Limb (tissue), 2 donors: ENCODE measurements around the gene SLC41A2.

Experiments used
- DNase-seq, 2 donors: peaks; one replicate each; pipeline ENCODE4 v3.0.0-alpha.2; 2016; ENCODE audit errors: extremely low spot score in 2 of 2

Gene SLC41A2

DNA sequence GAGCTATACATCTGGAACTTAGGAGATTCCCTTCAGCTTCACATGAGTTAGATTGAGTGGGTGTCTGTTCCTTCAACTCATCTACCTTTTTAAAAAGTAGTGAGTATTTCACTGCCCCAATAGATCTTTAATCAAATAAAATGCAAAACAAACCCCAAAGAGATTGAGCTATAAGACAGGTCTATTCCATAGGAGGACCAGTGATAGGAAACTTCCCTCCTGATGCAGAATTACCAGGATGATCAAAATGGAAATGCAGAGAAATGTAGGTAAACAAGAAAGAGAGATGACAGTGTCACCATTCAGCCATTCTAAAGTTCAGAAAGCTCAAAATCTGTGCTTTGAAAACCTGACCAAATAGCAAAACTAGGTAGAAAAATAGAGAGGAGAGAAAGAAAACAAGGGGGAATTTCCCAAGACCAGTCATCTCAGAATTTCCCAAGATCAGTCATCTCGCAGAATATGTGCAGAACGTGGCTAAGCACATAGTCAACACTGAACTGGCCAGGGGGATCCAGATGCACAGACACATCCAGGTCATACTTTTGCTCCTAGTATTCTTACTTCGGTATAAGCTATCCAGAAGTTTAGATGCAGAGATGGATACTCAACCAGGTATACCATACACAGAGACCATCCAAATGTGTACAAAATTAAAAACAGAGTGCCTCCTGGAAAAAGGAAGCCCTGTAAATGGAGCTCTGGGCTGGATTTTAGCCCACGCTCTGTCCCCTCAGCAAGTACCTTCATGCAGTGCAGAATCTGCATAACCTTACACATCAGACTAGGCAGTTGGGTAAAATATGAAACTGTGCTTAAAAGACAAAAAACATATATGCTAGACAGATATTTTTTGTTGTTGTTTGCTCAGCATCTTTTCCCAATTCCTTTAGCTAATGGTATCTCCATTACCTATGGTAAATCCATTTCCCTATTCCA, 27.4 kb downstream of the SLC41A2 start:
- no peak for DNase-seq

DNA sequence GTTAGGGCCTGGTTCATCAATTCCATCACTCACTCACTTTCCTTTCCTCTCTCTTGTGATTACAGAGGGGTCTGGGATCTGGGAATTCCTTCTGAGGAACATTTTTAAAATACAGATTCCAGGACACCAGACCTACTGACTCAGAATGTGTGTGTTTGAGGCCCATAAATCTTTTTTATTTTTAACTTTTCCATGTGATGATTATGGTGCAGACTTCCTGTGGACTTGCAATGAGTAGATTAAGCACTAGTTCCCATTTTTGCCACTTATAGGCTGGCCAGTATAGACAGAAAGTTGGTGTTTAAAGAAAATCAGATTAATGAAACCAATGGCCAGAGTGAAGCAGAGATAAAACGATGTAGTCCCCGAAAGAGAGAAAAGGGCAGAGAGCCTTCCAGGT, 28.1 kb downstream of the SLC41A2 start:
- DNase-seq, result no peak

DNA sequence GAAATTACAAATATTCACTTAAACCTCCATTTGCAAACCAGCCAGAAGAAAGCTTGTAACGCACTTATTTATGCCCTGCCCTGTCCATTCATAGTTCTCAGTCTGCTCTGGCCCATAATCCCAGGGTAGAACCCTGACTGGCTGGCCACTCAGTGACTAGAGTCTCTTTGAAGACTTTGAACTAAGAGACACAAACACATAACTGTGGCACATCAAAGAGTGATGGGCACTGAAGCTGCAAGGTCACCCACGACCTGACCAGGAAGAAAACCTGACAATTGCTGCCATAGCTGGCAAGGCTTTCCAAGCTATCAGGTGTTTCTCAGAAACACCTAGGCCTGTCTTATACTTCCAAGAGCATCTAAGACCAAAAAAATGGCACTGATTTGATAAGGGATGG, 28.7 kb downstream of the SLC41A2 start:
- DNase-seq, result no peak

DNA sequence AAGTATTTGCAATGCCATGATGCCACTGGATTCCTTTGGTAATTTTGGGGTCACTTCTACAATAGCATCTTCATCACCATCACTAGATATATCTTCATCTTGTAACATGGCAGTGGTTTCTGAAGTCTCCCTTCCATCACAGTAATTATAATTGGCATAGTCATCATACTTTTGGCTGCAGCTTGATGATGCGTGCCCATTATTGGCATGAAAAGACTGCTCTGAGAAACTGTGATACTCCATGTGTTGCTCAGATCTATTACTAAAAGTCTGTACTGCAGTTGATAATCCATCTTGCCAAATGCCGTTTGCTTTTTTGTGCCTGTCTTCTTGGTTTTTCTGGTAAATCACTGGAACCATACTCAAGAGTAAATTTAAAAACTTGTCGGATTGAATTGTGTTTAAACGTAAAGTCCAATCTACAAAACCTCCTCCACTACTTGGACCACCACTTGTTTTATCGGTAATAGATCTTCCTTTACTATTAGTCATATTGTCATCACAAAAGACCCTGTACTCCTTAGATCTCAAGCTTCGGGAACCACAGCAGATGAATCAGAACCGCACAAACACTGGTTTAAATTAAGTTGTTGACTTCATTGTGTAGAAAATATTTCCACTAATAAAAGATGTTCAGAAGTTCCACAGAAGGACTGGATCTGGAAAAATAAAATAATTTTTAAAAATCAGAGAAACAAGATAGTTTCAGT, 29.9 kb downstream of the SLC41A2 start:
- DNase-seq, result no peak

DNA sequence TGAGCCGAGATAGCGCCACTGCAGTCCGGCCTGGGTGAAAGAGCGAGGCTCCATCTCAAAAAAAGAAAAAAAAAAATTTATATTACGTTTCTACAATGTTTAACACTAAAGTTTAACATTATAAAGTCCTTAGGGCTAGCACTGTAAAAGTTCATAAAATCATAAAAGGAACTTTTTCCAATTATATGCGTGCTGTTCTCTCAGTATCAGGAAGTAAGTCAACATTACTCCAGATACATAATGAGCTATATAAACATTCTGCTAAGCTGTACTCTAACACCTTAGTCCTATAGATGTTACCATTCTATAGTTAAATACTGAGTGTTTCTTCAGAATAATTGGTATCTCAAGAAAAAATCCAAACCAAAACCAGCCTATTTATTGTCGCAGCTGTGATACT, 32.6 kb downstream of the SLC41A2 start:
- DNase-seq, result no peak

DNA sequence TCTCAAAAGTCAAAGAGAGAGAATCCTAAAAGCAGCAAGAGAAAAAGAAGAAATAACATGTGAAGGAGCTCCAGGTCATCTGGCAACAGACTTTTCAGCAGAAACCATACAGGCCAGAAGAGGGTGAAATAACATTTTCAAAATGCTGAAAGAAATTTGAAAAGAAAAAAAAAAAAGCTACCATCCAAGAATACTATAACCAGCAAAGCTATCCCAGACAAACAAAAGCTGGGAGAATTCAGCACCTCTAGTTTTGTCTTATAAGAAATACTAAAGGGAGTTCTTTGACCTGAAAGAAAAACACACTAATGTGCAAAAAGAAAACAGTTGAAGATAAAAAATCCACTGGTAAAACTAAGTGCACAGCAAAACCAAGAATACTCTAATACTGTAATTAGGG, 36.8 kb downstream of the SLC41A2 start:
- no peak for DNase-seq

DNA sequence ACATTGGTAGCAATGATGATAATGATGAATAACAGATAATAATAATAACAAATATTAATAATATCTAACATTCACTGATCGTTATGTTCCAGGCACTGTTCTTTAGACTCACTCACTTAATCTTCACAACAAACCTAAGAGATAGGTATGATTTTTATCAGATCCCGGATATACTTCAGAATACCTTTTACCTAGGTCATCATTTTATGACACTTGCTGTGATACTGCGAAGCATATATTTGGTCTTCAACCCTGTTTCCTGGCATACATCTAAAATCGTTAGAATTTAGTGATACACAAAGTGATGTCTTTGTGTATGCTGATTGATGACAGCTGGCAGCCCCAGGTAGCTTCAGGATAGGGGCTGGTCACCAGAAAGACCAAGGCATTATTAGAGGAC, 46.1 kb downstream of the SLC41A2 start:
- no peak for DNase-seq

DNA sequence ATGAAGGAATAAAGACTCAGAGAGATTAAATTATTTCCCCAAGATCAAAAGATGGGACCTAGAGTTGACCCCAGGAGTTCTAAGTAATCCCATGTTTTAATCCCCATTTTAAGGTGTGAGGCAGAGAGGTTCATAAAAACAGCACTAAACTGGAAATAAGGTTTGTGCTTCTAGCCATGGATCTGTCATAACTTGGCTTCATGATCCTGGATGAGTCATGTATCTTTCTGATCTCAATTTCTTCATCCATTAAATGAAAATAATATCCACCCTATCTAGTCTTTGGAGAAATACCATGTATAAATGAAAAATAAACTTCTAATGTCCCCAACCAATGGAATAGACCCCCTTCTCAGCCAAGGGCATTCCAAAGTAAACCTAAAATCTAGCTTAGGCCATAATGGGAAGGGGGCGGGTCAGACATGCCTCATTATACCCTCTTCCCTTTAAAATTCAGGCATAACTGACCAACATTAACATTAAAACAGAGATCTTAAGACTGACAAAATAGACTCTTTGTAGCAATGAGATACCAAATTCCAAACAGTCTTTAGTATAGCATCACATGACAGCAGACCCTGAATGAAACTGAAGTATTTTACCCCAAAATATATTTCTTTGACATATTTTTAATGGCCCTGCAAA, 47.8 kb downstream of the SLC41A2 start:
- DNase-seq, result no peak

DNA sequence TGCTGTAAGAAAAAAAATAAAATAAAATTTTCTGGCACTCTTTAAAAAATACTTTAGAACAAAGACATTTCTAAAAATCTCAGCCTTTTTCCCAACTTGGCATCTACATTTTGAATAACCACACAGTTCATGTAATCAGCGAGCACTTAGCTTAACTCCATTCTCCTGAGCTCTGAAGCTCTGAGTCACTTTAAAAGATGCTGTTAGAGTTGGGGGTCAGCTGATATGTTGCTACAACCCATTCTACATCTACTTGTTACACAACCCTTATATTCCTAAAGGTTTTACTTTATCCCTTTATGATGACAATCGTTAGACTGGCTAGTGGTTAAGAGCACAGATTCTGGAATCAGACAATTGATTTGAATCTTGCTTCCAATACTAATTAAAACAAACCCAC, 48.3 kb downstream of the SLC41A2 start:
- no peak for DNase-seq
